ENCODE results near the gene KCNMA1.

- TF ChIP-seq CTCF (conservative IDR thresholded peaks at IDR 0.05; ENCODE audit: low read depth, low read length), result no peak; the same call in 1 of the 2 replicates
- no peak for TF ChIP-seq EZH2 (IDR thresholded peaks at IDR 0.05; ENCODE audit: low read length, unreplicated experiment)
Observed at GRCh38 chr10:77082601-77083252, 554.9 kb downstream of the KCNMA1 start.

Measured in PC-3 (cell line).